ENCODE results near the gene PPP6R2.

PPP6R2 gene, protein sequence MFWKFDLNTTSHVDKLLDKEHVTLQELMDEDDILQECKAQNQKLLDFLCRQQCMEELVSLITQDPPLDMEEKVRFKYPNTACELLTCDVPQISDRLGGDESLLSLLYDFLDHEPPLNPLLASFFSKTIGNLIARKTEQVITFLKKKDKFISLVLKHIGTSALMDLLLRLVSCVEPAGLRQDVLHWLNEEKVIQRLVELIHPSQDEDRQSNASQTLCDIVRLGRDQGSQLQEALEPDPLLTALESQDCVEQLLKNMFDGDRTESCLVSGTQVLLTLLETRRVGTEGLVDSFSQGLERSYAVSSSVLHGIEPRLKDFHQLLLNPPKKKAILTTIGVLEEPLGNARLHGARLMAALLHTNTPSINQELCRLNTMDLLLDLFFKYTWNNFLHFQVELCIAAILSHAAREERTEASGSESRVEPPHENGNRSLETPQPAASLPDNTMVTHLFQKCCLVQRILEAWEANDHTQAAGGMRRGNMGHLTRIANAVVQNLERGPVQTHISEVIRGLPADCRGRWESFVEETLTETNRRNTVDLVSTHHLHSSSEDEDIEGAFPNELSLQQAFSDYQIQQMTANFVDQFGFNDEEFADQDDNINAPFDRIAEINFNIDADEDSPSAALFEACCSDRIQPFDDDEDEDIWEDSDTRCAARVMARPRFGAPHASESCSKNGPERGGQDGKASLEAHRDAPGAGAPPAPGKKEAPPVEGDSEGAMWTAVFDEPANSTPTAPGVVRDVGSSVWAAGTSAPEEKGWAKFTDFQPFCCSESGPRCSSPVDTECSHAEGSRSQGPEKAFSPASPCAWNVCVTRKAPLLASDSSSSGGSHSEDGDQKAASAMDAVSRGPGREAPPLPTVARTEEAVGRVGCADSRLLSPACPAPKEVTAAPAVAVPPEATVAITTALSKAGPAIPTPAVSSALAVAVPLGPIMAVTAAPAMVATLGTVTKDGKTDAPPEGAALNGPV

DNA sequence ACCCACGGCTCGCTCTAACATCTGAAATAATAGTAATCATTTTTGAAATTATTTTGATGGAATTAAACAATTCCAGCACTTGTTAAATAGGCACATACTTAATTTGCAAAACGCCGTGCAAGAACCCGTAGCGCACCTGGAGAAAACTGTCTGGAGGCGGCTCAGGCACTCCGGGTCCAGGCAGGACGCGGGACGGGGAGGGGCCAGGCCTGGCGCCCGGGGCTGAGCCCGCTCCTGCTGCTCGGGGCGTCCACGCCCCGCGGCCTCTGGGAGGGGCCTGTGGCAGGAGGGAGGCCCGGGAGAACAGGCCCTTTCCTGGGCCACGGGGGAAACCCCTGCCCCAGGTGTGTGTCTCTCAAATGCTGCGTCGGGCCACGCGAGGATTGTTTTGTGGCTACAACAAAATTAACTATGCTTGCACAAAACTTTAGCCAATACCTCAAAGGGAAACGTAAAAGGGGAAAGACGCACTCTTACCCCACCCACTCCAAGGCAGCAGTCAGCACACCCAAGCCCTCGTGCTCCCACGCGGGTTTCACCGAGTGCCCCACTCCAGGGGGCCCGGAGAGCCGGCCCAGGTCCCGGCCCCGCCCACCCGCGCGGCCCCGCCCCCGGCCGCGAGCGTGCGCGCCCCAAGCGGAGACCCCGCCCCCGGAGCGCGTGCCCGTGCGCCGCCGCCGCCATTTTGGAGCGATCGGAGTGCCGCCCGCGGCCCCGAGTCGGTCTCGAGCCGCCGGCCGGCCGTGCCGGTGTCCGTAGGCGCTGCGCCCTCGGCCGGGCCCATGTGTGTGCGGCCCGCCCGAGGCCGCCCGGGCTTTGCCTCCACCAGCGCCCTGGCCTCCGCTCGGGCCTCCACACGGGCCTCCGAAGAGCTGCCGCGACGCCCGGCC is at the start of gene PPP6R2:
Gene PPP6R2 (plus strand): TSS at position 677 of the 890 bp plus-strand sequence. CDS start 50,582 bp downstream, outside the sequence.
- DNase-seq (ENCODE audit: extremely low read depth in 1 of 2, low read depth in 1 of 2) = peak; percentile 55 to 88

DNA sequence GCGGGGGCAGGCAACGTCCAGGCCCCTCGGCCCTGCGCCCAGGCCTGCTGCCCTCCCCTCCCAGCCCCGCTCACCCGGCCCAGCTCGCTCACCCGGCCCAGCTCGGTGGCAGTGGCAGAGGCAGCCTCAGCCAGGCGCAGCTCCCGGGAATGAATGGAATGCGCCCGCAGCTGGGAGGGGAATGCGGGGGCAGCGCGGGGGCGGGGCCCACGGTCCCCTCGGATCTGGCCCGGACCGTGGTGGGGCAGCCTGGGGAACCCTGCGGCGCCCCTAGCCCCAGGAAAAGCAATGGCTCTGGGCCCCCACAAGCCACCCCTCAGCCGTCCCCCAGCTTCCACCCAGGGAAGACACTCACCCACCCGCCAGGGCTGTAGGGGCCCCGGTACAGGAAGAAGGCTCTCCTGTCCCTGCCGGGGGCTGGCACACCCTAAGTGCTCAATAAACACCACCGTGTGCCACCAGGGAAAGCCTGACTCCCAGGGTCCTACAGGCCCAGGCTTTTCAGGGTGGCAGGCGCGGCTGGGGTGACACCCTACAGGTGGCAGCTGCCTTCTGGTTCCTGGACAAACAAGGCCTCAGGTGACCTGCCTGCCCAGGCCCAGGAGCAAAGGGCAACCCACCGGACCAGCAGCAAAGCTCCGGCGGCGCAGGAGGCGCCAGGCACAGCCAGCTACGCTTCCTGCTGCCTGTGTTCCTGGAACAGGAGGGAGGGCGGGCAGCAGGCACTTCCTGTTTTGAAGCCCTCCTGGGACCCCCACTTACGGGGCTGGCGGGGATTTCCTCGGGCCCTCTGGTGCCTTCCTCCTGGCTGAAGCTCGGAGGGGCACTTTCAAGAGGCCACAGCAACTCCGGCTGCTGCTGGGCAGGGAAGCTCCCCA is 49.4 kb upstream of the PPP6R2 start:
- DNase-seq (ENCODE audit: extremely low read depth in 1 of 2, low read depth in 1 of 2) = no peak

DNA sequence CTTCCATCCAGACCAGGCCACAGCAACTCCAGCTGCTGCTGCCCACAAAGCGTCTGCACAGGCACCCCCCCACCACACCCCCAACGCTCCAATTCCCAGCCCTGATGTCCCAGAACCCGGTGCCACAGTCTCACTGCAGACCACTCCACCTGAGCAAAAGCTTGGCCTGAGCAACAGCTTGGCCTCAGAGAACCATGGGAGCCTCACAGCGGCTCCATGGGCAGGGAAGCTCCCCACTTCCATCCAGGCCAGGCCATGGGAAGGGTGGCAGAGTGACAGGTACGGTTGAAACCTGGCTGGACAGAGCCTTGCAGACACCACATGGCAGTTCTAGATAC is 48.8 kb upstream of the PPP6R2 start:
- DNase-seq (ENCODE audit: extremely low read depth in 1 of 2, low read depth in 1 of 2) = no peak

GRCh38 chr22:50296658-50297490 is 46.3 kb upstream of the PPP6R2 start:
- DNase-seq (ENCODE audit: extremely low read depth in 1 of 2, low read depth in 1 of 2) = no peak

DNA sequence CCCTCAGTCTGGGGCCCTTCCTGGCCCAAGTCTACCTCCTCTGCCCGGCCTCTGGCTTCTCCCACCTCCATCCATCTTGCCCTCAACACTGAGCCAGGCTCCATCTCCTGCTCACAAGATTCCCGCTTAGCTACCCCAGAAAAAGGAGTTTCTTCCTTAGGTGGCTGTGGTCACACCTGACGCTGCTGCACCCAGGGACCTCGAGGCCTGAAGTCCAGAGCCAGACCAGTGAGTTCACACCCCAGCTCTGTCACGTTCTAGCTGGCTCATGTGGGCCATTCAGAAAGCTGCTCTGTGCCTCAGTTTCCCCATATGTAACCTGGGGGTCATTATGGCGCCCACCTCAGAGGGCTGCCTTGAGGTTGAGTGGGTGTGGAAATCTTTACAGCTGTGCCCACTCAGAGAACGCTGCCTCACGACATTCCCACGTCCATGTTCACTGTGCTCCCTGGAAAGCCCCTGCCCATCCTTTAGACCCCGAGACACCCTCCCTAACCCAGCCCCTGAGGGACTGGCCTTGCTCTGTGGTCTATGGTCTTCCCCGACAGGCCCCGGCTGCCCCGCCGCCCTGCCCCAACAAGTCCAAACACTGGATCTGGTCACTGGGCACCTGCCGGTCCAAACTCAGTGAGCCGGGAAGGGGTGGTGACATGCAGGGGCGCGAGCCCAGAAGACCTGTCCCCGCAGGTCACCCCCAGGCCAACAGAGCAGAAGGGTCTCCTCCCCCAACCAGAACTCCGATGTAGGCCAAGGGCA is 45.4 kb upstream of the PPP6R2 start:
- no peak for DNase-seq (ENCODE audit: extremely low read depth in 1 of 2, low read depth in 1 of 2)

GRCh38 chr22:50298266-50298637 is 44.9 kb upstream of the PPP6R2 start:
- DNase-seq (ENCODE audit: extremely low read depth in 1 of 2, low read depth in 1 of 2) = no peak

GRCh38 chr22:50298937-50299784 is 44.0 kb upstream of the PPP6R2 start:
- no peak for DNase-seq (ENCODE audit: extremely low read depth in 1 of 2, low read depth in 1 of 2)

GRCh38 chr22:50299785-50300619 is 43.1 kb upstream of the PPP6R2 start:
- no peak for DNase-seq (ENCODE audit: extremely low read depth in 1 of 2, low read depth in 1 of 2)

DNA sequence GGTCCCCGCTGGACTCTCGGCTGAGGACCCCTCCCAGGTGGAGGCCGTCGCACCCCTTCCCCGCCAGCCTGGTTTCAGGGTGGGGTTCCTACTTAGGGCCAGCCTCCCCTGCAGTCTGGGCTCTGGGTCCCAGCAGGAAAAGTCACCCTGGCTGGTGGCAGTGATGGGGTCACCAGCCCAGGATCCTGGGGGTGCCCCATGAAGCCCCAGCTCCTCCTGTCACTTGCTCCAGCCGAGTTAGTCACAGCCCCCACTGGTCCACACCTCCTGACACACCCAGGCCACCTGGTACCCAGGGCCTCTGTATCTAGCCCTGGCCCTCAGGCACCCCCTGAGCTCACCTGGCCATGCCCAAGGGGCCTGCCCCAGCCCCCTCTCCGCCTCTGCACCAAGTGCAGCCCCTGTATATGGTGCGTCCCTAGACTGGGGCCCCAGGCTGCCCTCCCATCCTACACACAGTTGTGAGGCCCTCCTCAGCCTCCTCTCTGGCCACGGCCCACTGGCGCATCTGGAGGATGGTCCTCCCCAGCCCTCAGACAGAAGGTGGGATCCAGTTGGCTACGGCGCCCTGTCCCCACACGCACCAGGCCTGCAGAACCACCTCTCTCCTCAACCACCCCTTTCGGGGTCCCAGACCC is 42.4 kb upstream of the PPP6R2 start:
- no peak for DNase-seq (ENCODE audit: extremely low read depth in 1 of 2, low read depth in 1 of 2)

DNA sequence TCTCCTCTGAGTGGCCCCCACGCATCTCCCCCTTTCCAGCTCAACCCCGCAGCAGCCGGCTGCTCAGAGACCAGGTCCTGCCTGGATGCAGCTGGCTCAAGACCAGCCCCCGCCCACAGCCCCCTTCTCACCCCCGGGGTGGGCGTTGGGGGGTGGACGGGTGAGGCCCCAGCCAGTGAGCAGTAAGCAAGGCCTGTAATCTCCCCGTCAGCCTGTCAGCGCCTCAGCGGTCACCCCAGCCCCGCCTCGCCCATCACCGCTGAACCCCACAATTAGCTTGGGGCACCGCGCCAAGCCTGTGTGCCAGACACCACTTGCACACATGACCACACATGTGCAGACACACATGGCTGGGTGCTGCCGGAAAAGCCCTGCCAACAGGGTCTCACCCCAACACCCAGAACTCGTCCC is 41.5 kb upstream of the PPP6R2 start:
- DNase-seq (ENCODE audit: extremely low read depth in 1 of 2, low read depth in 1 of 2) = no peak

- DNase-seq (ENCODE audit: extremely low read depth in 1 of 2, low read depth in 1 of 2) = no peak
Measured at GRCh38 chr22:50302041-50302541, 41.0 kb upstream of the PPP6R2 start.

DNA sequence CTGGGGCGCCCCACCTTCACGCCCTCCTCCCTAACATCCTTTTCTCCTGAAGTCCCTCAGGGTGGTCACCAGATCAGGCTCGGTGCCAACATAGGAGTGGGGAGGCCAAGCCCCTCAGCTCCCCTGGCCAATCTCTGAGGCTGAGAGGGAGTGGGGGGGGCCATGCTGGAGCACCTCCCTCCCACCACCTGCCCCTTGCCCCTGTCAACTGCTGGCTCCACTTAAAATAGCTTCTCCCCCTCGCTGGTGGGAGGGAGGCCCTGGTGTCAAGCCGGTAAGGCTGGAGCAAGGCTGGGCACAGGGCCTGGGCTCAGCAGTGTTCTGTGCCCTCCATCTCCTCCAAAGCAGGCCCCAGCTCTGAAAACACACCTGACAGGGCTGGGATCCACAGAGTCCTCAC is 40.6 kb upstream of the PPP6R2 start:
- DNase-seq (ENCODE audit: extremely low read depth in 1 of 2, low read depth in 1 of 2) = no peak

DNA sequence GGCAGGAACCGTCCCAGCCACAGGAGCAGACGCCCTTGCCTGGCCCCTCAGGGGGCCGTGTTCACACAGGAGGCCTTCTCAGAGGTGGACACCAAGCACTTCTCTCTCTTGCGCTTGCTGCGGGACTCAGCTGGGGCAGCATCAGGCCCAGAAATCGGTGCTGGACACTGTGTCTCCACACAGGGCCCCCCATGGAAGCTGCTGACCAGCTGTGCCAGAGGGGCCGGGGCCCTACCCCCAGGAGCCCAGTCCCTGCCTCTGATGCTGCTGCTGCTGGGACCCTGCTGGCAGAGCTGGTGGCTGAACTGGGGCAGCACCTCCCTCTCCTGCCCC is 39.6 kb upstream of the PPP6R2 start:
- DNase-seq (ENCODE audit: extremely low read depth in 1 of 2, low read depth in 1 of 2) = no peak

- no peak for DNase-seq (ENCODE audit: extremely low read depth in 1 of 2, low read depth in 1 of 2)
Measured at GRCh38 chr22:50303848-50304527, 39.1 kb upstream of the PPP6R2 start.
